HEK293 (cell line): ENCODE data around the gene ZNF594.
"Not testable (repeated sequence)": the region's sequence is repeated elsewhere in the genome, so short reads cannot be mapped to it uniquely, and the experiment has no call there.

Experiments used
- CTCF ChIP-seq: fragments of 450-650 bp; formaldehyde crosslinking; IDR thresholded peaks from 2 replicates; pipeline ENCODE4 v1.5.1; 2016; ENCODE audit warnings: missing biosample characterization, missing genetic modification characterization
- HIC1 ChIP-seq: fragments of 450-650 bp; formaldehyde crosslinking; IDR thresholded peaks from 2 replicates; pipeline ENCODE4 v1.5.1; 2016; ENCODE audit warnings: missing biosample characterization, missing genetic modification characterization
- REPIN1 ChIP-seq: fragments of 450-650 bp; formaldehyde crosslinking; IDR thresholded peaks from 2 replicates; pipeline ENCODE4 v1.5.1; 2017; ENCODE audit warnings: missing biosample characterization, missing genetic modification characterization, low read depth
- TCF7L2 ChIP-seq: IDR thresholded peaks from 2 replicates; pipeline ENCODE4 v1.6.1; 2011; ENCODE audit warnings: low read depth, mild to moderate bottlenecking, inconsistent platforms, low read length, moderate library complexity, borderline replicate concordance
- ZBTB49 ChIP-seq: fragments of 450-650 bp; formaldehyde crosslinking; IDR thresholded peaks from 2 replicates; pipeline ENCODE4 v1.5.1; 2016; ENCODE audit warnings: missing biosample characterization, missing genetic modification characterization, low read depth
- ZFHX2 ChIP-seq: fragments of 450-650 bp; formaldehyde crosslinking; conservative IDR thresholded peaks from 2 replicates; pipeline ENCODE4 v1.5.1; 2016; ENCODE audit warnings: missing biosample characterization, missing genetic modification characterization
- ZNF2 ChIP-seq: fragments of 450-650 bp; formaldehyde crosslinking; IDR thresholded peaks from 2 replicates; pipeline ENCODE4 v1.5.1; 2016; ENCODE audit warnings: missing biosample characterization, missing genetic modification characterization
- ZNF274 ChIP-seq, 2 experiments: fragments of 200-500 bp in 1 of 2; fragments of 450-650 bp in 1 of 2; sonication (Bioruptor generic) in 1 of 2; formaldehyde crosslinking in 1 of 2; IDR thresholded peaks; 2 replicates each; pipeline versions ENCODE4 v1.5.1 to v1.6.1; 2014 to 2016; ENCODE audit warnings: borderline replicate concordance in 1 of 2, inconsistent platforms in 1 of 2, low read length in 1 of 2, missing biosample characterization in 1 of 2, missing genetic modification characterization in 1 of 2
- ZNF335 ChIP-seq: fragments of 450-650 bp; formaldehyde crosslinking; conservative IDR thresholded peaks from 2 replicates; pipeline ENCODE4 v1.5.1; 2016; ENCODE audit warnings: missing biosample characterization, missing genetic modification characterization
- ZNF626 ChIP-seq: fragments of 450-650 bp; sonication (Bioruptor Pico); formaldehyde crosslinking; IDR thresholded peaks from 2 replicates; pipeline ENCODE4 v1.5.1; 2018; ENCODE audit warnings: missing biosample characterization, missing genetic modification characterization, inconsistent platforms
- ZNF692 ChIP-seq: fragments of 450-650 bp; formaldehyde crosslinking; IDR thresholded peaks from 2 replicates; pipeline ENCODE4 v1.5.1; 2016; ENCODE audit warnings: missing biosample characterization, missing genetic modification characterization
- ZNF768 ChIP-seq: fragments of 450-650 bp; formaldehyde crosslinking; IDR thresholded peaks from 2 replicates; pipeline ENCODE4 v1.5.1; 2018; ENCODE audit warnings: missing biosample characterization, mild to moderate bottlenecking, missing genetic modification characterization
- ZNF791 ChIP-seq: fragments of 450-650 bp; formaldehyde crosslinking; IDR thresholded peaks from 2 replicates; pipeline ENCODE4 v1.5.1; 2016; ENCODE audit warnings: missing biosample characterization, missing genetic modification characterization
- ZSCAN30 ChIP-seq: fragments of 450-650 bp; IDR thresholded peaks from 2 replicates; pipeline ENCODE4 v1.5.1; 2018; ENCODE audit warnings: missing biosample characterization, mild to moderate bottlenecking, missing genetic modification characterization, moderate library complexity

- TF ChIP-seq ZNF768 (tag by site-specific recombination); ZBTB49 (tag by site-specific recombination); CTCF; ZNF791; ZFHX2 (tag by site-specific recombination); ZNF274 (IDR thresholded peaks at IDR 0.05; ENCODE audit: low read length); ZNF274 (tag by site-specific recombination; IDR thresholded peaks at IDR 0.05; ENCODE audit: borderline replicate concordance); REPIN1; TCF7L2; ZNF2; ZNF626 (tag by site-specific recombination); ZSCAN30 (tag by site-specific recombination); ZNF692 (tag by site-specific recombination); HIC1; ZNF335 (tag by site-specific recombination): not testable (repeated sequence)
These were observed 54.9 kb downstream of the ZNF594 start for GRCh38 chr17:5136580-5137412.
